NB4 (cell line): Measurements from ENCODE around the gene FLNC.
A peak's percentile ranks its signal among the peaks of the same experiment; 100 is the strongest.

Source experiments
- DNase-seq: peaks from one replicate; pipeline ENCODE4 v3.0.0; 2010; ENCODE audit warnings: low read depth
- H3K4me3 ChIP-seq: one replicate; pipeline ENCODE4 v1.5.1; 2011; ENCODE audit warnings: mild to moderate bottlenecking, low read depth, low read length, moderate library complexity
- MYC ChIP-seq: IDR thresholded peaks from 2 replicates; pipeline ENCODE4 v1.6.1; 2011; ENCODE audit warnings: low read depth, low read length
- POLR2A ChIP-seq: IDR thresholded peaks from 2 replicates; pipeline ENCODE4 v1.6.1; 2011; ENCODE audit warnings: mild to moderate bottlenecking; ENCODE audit not compliant: insufficient read length; ENCODE audit errors: extremely low read depth
- TF ChIP-seq, protein P1 (sequence below): IDR thresholded peaks from 2 replicates; pipeline ENCODE4 v1.6.1; 2011; ENCODE audit warnings: low read depth, low read length
- TF ChIP-seq, protein P2 (sequence below): IDR thresholded peaks from one replicate; pipeline ENCODE4 v1.5.1; 2012; ENCODE audit warnings: low read depth, low read length

The FLNC gene

DNA sequence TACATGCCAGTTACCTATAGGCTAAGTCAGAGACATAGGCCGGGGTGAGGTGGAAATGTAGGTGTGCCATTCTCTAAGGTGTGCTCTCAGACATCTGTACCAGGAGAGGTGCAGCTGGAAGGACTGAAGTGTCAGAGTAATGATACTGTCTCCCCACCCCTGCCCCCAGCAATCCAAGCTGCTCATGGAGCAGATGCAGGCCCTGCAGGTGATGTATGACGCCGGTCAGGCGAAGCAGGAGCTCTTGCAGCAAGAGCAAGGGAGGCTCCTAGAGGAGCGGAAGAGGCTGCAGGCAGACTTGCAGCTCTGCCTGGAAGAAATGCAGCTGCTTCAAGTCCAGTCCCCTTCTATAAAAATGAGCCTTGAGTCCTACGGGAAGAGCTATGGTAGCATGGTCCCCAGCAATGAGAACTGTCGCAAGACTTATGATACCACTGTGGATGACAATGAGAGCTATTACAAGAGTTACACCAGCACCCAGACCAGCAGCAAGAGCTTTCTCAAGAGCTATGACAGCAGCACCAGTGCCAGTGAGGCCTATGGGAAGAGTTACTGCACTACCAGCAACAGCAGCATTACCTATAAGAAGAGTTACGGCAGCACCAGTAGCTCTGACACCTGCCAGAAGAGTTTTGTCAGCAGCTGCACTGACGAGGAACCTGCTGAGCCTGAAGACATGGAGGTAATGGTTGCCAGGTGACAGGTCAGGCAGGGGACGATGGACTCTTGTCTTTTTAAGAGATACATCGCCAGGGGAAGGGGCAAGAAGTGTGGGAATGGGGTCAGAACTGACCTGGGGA lies 18.4 kb upstream of the FLNC start:
- no peak overlapping the region for H3K4me3 ChIP-seq
- TF ChIP-seq, protein P1, sequence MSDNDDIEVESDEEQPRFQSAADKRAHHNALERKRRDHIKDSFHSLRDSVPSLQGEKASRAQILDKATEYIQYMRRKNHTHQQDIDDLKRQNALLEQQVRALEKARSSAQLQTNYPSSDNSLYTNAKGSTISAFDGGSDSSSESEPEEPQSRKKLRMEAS: no peak
- TF ChIP-seq MYC: 0 out of 2 replicates have a peak, but pooled peaks have one; percentile 11
- DNase-seq: peak; percentile 83

DNA sequence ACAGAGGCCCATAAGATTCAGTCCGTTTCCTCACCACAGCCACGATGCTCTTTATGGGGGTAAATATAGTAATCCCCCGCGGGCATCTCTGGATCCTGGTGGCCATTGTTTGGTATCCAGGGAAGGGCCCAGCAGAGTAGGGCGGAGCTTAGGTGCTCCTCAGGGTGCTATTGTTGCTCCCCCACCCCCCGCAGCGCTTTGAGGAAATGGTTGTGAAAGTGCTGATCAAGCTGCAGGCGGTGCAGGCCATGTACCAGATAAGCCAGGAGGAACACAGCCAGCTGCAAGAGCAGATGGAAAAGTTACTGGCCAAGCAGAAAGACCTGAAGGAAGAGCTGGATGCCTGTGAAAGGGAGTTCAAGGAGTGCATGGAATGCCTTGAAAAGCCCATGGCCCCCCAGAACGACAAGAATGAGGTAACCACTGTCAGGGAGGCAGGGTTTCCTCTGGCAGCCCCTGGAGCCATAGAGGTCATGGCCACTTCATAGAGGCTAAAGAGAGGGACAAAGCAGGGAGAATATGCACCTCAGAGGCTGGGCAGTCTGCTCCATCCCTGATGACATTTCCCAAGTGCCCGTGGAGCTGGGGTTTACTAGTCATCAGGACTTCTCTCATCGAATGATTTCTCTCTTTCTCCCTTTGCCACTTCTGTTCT lies 17.6 kb upstream of the FLNC start:
- peak overlapping the region; percentile 25 for H3K4me3 ChIP-seq
- TF ChIP-seq, protein P2, sequence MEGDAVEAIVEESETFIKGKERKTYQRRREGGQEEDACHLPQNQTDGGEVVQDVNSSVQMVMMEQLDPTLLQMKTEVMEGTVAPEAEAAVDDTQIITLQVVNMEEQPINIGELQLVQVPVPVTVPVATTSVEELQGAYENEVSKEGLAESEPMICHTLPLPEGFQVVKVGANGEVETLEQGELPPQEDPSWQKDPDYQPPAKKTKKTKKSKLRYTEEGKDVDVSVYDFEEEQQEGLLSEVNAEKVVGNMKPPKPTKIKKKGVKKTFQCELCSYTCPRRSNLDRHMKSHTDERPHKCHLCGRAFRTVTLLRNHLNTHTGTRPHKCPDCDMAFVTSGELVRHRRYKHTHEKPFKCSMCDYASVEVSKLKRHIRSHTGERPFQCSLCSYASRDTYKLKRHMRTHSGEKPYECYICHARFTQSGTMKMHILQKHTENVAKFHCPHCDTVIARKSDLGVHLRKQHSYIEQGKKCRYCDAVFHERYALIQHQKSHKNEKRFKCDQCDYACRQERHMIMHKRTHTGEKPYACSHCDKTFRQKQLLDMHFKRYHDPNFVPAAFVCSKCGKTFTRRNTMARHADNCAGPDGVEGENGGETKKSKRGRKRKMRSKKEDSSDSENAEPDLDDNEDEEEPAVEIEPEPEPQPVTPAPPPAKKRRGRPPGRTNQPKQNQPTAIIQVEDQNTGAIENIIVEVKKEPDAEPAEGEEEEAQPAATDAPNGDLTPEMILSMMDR: no peak
- TF ChIP-seq MYC (peak; percentile 66; the same call in 1 of the 2 replicates), POLR2A (no peak)
- TF ChIP-seq, protein P1: 0 out of 2 replicates have a peak, but pooled peaks have one; percentile 40
- peak; percentile 96 for DNase-seq

DNA sequence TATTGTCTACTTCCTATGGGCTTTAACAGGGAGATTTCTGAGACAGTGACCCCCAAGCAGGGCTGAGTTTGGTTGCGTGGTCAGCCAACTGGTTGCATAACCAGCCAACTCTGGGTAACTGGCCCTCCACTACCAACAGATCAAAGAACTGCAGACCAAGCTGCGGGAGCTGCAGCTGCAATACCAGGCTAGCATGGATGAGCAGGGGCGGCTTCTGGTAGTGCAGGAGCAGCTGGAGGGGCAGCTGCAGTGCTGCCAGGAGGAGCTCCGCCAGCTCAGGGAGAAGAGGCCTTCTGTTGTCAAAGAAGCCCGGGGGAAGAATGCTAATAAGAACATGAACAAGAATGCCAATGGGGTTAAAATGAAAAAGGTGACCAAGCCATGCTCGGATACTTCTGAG lies 15.7 kb upstream of the FLNC start:
- TF ChIP-seq MYC: no peak
- no peak for TF ChIP-seq POLR2A
- TF ChIP-seq, protein P2: no peak
- TF ChIP-seq, protein P1: no peak
- peak; percentile 84 for DNase-seq

DNA sequence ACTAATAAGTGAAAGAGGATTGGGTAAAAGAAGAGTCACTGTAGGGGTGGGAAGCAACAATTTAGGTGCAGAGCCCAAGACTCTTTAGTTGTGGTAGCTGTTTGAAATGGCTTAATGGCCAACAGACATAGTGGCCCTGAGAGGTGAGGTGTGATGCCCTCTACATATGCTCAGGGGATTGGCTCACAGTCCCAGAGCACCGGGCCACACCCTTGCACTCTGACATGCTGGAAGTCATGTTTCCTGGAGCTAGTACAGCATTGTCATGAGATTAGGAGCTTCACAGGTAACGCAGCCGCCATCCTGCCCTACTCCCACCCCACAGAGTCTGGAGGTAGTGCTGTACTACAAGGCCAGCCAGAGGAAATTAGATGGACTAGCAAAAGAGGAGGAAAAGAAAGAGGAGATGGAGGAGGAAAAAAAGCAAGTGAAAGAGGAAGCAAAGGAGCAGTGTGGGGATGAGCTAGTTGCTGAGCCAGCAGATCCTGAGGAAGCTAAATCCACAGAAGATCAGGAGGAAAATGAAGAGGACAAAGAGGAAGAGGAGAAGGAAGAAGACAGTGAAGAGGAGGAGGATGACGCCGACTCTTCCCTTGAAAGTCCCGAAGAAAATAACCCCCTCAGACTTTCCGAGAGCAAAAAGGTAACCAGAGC lies 14.8 kb upstream of the FLNC start:
- TF ChIP-seq, protein P2: no peak
- TF ChIP-seq POLR2A (no peak), MYC (no peak)
- TF ChIP-seq, protein P1: no peak
- H3K4me3 ChIP-seq: no peak overlapping the region
- peak; percentile 40 for DNase-seq

More for the DNA sequence above, 15.7 kb upstream of the FLNC start:
- H3K4me3 ChIP-seq: no peak overlapping the region

DNA sequence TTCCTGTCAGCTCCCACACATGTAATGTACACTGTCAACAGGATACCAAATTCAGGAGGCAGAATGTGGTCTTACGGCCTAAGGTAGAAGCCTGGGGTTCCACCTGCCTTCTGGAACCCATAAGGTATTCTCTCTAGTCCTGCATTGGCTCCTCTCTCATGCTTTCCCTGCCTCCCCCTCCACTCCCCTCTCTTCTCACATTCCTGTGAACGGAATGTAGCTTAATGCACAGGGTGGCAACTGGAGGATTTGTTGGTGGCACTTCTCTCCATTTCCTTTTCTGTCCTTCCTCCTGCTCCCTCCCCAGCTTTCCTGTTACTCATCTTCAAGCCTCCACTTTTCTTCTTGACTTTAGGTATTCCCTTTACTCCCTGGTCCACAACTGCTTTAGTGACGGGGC lies 11.5 kb upstream of the FLNC start:
- no peak for TF ChIP-seq MYC
- no peak for TF ChIP-seq POLR2A
- H3K4me3 ChIP-seq: no peak overlapping the region
- DNase-seq: no peak

DNA sequence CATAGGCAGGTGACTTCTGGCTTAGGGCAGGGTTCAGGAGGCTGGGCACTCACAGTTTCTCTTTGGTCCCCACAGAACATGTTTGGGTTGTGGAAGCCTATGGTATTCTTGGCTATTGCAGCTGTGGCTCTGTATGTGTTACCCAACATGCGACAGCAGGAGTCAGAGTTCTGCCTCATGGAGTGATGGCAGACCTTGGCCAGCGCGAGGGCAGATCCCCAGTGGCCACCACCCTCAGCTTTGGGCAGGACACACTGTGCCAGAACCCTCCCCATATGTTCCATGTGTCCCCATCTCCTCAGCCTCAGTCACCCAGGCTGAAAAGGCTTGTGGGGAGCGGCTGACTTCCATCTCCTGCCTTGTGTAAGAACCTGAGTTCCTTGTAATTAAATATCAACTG lies 8.5 kb upstream of the FLNC start:
- DNase-seq: no peak
- no peak overlapping the region for H3K4me3 ChIP-seq
- TF ChIP-seq POLR2A (no peak), MYC (no peak)
- TF ChIP-seq, protein P2: no peak
- TF ChIP-seq, protein P1: no peak
